Left colon (tissue), 2 donors: ENCODE results near the gene PDGFRB. TPM values are rescaled to one million over a fixed set of nuclear protein-coding genes. Genes with fewer than 3 reads are reported as not detected.
A peak's percentile ranks its signal among the peaks of the same experiment; 100 is the strongest.

Source experiments
- ATAC-seq: fragments of 200-7000 bp; cut with Tn5 transposase; one replicate; pipeline ENCODE4 v1.9.1; 2020; ENCODE audit warnings: mild to moderate bottlenecking, moderate library complexity
- DNase-seq, 2 donors: peaks; one replicate each; pipeline ENCODE4 v3.0.0-alpha.2; 2020
- intact Hi-C, 2 donors: fragments of 100-400 bp; cut with DNase I in 1 of 2; cut with micrococcal nuclease in 1 of 2; formaldehyde crosslinking; loops; one replicate each; pipeline versions ENCODE4 v1.11.2 to v1.14.0; 2022; cut with DNase I, micrococcal nuclease
- total RNA-seq, 2 donors: library from RNA; stranded (reverse); fragmentation: NEBNext Ultra II Directional; extraction: Animal tissue kit (Norgen Biotek cat#: 25700); gene quantifications; one replicate each; pipeline ENCODE4 v1.2.1, GENCODE V29; 2021
- donor health status: DM: no; HTN: no; CAD: no.
- donor health status: DM: yes; HTN: yes; CAD: no.

The PDGFRB gene
- total RNA-seq, 2 donors from 2014 or later = 14.2 to 26.0 TPM

DNA sequence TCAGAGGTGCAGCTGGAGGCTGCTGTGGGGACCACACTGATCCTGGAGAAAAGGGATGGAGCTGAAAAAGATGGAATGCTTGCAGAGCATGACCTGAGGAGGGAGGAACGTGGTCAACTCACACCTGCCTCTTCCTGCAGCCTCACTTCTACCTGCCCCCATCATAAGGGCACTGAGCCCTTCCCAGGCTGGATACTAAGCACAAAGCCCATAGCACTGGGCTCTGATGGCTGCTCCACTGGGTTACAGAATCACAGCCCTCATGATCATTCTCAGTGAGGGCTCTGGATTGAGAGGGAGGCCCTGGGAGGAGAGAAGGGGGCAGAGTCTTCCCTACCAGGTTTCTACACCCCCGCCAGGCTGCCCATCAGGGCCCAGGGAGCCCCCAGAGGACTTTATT lies 28.4 kb upstream of the PDGFRB start:
- ATAC-seq (no peak), DNase-seq (no peak)

DNA sequence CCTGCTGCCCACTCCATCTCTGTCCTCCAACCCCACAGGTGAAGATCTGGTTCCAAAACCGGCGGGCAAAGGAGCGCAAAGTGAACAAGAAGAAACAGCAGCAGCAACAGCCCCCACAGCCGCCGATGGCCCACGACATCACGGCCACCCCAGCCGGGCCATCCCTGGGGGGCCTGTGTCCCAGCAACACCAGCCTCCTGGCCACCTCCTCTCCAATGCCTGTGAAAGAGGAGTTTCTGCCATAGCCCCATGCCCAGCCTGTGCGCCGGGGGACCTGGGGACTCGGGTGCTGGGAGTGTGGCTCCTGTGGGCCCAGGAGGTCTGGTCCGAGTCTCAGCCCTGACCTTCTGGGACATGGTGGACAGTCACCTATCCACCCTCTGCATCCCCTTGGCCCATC lies 27.8 kb upstream of the PDGFRB start:
- no peak for DNase-seq
- ATAC-seq = no peak
- intact Hi-C loops = no loop called here

More for the DNA sequence above, 28.4 kb upstream of the PDGFRB start:
- intact Hi-C loops = no loop called here

DNA sequence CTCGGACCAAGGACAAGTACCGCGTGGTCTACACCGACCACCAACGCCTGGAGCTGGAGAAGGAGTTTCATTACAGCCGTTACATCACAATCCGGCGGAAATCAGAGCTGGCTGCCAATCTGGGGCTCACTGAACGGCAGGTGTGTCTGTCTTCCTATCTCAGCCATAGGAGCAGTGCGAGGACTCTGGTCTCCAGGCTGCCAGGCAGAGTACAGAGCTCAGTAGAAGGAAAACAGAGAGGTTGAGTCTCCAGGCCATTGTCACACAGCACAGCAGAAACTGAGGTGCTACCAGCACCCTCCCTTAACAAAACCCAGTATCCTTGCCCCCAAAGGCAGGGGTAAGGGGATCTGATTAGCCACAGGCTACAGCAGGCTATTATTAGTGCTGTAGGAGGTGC lies 27.1 kb upstream of the PDGFRB start:
- no peak for DNase-seq
- ATAC-seq = no peak
- intact Hi-C loops = no loop called here

DNA sequence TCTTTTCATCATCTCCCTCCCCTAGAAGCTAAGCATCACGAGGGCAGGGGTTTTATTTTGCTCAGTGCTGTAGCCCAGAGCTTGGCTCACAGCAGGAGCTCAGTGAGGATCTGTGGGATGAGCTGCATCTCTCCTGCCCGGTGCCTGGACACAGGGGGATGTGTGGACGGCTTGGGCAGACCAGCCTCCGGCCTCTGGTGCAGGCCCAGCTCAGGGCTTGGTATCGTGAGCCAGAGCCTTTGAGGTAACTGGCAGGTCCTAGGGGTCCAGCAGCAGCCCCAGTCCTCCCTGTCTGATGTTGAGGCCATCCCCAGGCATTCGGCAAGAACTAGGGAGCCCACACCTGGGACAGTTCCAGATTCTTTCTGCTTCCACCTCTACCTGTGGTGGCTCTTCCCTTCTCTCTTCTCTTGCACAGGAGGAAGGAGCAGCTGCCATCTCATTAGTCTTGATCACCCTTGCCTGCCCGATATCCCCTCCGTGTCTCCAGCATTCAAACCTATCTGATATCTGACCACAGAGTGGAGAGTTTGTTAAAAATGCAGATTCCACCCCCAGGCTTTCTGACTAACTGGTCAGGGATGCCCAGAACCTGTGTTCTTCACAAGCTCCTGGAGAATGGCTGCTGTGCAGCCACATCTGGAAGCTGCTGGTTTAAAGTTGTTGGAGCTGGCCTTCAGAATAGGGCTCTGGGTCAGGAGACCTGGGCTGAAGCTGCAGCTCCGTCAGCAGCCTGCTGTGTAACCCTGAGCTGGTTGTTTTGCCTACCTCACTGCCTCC lies 26.3 kb upstream of the PDGFRB start:
- DNase-seq = peak in 1 of 2 donors; percentile 17
- intact Hi-C loops = no loop called here

DNA sequence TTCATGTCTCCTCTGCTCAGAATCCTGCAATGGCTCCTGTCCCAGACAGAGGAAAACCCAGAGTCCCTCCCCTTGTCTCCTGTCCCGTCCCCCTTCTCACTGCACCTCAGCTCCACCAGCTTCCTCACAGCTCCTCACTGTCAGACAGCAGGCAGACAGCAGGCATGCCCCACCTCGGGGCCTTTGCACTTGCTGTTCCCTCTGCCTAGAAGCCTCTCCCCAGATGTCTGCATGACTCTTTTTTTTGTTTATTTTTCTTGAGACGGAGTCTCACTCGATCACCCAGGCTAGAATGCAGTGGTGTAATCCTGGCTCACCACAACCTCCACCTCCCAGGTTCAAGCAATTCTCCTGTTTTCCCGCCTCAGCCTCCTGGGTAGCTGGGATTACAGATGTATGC lies 25.4 kb upstream of the PDGFRB start:
- ATAC-seq (peak; percentile 47), DNase-seq (peak; percentile 74 to 82)
- intact Hi-C loops = no loop called here

More for the DNA sequence above, 26.3 kb upstream of the PDGFRB start:
- no peak for ATAC-seq

DNA sequence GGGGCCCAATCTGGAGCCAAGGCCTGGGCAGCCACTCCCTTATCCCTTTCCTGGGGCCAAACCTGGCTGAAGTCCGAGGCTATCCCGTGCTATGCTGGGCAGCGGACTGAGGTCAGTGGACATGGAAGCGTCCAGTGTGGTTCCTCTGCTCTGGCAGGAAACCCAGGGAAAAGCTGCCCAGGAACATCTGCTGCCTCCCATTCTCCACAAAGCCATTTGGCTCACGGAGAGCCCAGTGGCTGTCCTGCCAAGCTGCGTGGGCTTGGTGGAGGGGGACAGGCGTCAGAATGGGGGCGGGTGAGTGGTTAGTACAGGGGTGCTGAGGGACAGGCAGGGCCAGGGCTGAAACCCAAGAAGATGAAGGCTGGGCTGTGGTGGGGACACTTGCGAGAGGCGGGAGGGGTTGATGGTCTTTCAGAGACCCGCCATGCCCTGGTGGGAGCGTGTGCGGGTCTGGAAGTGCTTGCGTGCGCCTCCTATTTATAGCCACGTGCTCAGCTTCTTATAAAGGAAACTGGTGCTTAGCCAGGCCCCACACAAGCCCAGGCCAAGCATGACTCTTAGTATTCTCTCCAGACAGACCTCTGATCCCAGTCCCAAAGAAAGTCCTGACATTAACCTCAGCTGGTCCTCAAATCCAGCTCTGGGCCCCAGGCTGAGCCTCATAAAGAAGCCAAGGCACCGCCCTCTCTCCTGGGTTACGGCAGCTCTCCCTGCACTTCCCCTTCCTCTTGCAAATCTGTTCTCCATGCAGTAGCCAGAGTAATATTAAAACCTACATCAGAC lies 24.8 kb upstream of the PDGFRB start:
- ATAC-seq = peak; percentile 49
- intact Hi-C loops = no loop called here
- peak; percentile 70 to 82 for DNase-seq

DNA sequence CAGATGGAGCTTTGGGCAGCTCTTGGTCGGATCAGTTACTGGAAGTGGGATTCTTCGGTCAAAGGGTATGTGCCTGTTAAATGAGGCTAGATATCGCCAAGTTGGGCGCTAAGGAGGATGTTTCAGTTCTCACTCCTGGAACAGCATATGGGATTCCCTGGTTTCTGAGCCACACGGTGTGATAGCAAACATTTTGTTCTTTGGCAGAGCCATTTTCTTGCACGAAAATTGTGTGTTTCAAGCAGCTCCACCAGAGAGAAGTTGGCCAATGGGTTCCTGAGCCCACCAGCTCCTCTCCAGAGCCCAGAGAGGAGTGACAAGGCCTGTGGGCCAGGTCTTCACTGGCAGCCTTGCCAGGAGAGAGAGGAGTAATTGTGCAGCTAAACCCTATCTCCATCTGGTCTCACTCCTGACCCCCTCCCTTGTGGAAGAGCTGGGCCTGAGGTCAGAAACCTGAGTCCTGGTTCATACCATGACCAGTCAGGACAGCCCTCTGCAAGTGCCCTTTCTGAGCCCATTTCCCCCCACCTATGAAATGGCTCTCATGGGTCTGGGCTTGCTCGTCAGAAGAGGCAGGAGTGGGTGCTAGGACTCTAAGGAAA lies 23.5 kb upstream of the PDGFRB start:
- ATAC-seq = no peak
- intact Hi-C loops = no loop called here
- DNase-seq = no peak

DNA sequence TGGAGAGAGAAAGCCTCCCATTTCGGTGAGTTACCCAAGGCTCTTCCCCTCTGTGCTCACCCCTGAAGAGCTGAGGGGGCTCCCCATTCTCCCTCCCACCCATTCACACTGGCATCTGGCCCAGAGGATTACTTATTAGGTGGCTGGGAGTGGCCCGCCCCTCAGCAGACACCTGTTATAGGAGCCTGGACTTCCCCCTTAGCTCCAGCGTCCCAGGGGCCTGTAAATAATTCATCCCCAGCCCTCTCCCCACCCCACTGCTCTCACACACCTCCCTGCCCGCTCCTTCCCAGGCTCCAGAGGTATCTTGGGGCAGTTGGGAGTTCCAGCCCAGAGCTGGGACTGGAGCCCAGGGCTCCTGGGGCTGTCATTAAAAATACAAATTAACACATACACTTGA lies 22.6 kb upstream of the PDGFRB start:
- ATAC-seq = peak; percentile 65
- intact Hi-C loops = no loop called here
- DNase-seq = peak; percentile 71 to 86

DNA sequence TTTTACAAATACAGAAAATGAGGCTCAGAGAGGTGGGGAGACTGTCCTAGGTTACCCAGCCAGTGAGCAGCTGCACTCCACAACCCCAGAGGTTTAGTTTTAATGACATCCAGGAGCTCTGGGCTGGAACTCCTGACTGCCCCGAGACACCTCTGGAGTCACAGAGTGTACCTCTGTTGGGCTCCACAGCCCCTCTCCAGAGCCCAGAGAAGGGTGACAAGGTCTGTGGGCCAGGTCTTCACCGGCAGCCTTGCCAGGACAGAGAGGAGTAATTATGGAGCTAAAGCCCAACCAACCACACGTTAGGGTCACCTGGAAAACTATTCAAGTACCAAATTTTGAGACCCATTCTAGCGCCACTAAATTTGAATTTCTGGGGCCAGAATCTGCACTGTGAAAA lies 22.1 kb upstream of the PDGFRB start:
- intact Hi-C loops = no loop called here
- no peak for ATAC-seq
- DNase-seq = no peak

DNA sequence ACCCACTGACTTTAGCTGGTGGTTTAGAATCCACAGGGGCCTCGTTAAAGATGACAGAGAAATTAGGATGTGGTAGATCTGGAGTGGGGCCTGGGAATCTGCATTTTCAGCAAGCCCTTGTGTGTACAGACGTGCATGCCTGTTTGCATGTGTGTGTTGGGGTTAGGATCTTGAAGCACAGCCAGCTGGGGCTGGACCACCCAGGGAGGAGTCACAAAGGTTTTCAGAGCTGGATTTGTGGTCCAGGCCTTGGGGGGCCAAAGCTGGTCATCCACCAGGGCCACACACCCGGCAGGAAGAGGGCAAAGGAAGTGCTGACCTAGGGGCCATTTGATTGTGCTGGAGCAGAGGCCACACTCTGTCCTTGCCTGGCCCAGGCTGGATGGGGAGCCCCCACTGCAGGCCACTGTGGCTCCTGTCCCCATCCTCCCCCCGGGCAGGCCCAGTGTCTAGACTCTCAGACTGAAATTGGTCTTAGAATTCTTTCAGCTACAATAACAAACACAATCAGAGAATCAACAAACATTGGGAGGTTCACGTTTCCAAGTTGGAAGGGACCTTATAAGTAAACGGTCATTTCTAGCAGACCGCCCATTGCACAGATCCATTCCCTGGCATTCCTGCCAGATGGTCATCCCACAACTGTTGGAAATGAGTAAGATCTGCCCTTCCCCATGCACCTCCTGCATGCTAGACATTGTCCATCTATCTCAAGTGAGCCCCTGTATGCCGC lies 21.3 kb upstream of the PDGFRB start:
- intact Hi-C loops = no loop called here
- ATAC-seq = no peak
- no peak for DNase-seq

DNA sequence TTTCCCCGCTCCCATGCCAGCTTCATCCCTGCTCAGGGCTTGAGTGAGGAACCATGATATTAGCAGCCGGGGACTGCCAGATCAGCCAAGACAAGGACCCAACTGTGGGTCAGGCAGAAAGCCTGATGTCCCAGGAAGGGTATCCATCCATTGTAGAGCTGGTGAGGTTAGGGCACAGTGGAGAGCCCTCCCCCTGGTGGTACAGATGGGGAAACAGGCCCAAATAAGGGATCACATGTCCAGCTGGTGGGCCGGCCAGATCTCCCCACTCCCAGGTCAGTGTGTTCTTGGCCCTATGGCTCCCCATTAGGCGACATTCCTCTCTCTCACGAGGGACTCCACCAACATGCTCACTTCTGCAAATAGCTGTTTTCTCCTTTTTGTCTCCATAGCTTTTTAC lies 19.9 kb upstream of the PDGFRB start:
- DNase-seq (no peak), ATAC-seq (no peak)
- intact Hi-C loops = no loop called here

DNA sequence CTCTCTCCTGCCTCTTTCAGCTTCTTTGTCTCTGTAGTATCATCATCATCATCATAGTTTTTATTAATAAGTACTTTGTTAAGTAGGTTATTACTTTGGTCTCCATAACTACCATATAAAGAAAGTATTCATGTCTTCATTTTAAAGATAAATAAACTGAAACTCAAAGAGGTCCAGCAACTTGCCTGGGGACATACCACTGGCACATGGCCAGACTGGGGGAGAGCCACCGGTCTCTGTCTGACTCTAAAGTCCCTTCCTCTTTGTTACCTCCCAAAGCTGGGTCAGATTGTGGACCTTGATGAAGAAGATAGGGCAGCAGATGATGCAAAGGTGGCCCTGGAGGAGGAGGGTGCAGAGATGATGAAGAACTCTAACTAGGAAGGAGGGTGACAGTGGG lies 19.4 kb upstream of the PDGFRB start:
- intact Hi-C loops = no loop called here
- DNase-seq = no peak
- no peak for ATAC-seq

DNA sequence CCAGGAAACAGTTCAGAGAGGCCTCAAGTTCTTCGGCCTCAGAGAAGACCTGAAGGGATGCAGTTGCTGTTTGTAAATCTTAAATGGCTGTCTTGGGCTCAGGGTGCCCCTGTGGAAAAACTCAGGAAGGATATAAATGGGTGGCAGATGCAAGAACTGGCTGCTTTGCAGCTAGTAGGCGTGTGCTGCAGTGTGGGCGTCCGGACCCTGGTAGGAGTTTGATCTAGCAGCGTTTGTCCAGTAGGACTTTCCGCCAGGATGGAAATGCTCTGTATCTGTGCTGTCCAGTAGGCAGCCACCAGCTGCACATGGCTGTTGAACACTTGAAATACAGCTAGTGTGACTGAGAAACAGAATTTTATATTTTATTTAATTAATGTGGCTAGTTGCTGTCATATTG lies 18.6 kb upstream of the PDGFRB start:
- intact Hi-C loops = no loop called here
- no peak for DNase-seq
- ATAC-seq = no peak

DNA sequence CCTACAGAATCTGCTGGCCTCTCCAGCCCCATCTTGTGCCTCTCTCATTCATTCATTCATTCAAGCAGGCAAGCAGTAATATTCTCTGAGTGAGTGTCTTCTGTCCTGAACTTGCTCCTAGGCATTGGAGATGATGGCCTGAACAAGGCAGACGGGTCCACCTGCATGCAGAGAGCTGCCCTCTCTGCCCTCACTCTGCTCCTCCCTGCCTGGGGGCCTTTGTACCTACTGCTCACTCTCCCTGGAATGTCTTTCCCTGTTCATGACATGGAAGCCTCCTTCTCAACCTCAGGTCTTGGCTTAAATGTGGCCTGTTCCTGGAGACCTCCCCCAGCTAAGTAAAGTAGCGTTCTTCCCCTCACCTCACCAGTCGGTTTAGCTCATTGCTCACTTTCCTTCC lies 17.5 kb upstream of the PDGFRB start:
- peak; percentile 44 for ATAC-seq
- intact Hi-C loops = no loop called here

DNA sequence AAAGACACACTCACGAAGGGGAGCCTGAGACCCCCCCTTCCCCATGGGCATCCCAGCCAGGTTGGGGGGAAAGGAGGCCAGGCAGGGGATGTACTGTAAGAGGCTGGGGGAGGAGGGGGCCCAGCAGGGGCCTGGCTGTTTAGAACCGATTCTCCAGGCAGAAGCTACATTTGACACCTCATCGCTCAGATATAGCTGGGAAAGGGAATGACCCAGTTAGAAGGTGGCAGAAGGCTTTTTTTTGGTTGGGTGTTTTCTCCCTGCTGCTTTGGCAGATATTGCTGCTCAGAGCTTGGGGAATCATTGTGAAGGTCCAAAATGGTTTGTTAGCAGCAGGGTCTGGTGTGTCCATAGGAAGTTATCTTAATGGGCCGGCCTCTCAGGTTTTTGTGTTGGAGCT lies 16.9 kb upstream of the PDGFRB start:
- intact Hi-C loops = no loop called here
- DNase-seq = no peak
- no peak for ATAC-seq

More for the DNA sequence above, 17.5 kb upstream of the PDGFRB start:
- no peak for DNase-seq

DNA sequence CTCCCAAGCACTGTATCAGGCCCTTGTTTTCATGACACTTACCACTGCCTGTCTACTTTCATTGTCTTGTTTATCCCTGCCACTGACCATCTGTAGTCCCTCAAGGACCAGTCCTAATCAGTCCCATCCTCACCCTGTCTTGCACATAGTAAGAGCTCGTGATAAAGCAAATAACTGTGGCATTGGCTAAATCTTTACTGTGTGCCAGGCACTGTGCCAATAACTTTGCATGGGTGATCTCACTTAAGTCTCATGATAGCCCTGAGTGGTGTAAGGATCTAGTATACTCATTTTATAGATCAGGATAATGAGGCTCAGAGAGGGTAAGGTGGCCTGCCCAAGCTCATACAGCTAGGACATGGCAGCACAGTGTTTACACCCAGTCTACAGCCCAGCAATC lies 16.5 kb upstream of the PDGFRB start:
- DNase-seq (peak in 1 of 2 donors; percentile 48), ATAC-seq (peak; percentile 47)
- intact Hi-C loops = no loop called here

DNA sequence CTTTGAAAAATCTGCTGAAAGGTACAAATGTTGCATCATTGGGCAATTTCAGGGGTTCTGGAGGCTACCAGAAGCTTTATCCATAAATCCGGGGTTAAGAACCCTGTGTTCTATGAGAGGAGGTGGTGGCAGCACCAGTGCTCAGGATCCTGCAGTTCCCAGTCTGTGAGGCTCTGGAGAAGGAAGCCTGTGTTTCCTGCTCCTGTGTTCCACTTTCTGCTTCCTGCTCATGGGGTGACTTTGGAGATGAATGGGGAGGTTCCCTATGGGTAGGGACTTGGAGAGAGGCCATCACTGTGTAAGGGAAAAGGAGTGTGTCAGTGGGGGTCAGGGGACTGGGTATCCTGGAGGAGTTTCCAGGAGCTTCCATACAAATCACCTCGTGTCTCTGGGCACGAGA lies 13.2 kb upstream of the PDGFRB start:
- ATAC-seq (peak; percentile 35), DNase-seq (no peak)
- intact Hi-C loops = no loop called here

DNA sequence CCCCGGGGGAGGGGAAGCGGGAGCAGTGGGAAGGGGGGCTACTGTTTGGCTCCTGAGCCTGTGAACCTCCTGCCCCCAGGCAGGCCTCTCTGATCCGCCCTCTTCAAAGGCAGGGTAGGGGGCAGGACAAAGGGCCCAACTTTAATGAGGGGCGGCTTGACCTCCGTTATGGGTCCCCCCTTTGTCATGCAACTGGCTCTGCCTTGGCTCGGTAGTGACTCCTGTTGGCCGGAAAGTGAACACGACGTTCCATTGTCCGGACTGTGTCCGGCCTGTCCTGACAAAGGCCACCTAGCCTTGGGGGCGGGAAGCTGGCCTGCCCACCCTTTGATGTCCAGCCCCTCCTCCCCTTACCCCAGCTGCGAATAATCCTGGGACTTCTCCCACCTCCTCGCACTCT lies 12.3 kb upstream of the PDGFRB start:
- intact Hi-C loops = no loop called here
- ATAC-seq (peak; percentile 27), DNase-seq (peak in 1 of 2 donors; percentile 60)

DNA sequence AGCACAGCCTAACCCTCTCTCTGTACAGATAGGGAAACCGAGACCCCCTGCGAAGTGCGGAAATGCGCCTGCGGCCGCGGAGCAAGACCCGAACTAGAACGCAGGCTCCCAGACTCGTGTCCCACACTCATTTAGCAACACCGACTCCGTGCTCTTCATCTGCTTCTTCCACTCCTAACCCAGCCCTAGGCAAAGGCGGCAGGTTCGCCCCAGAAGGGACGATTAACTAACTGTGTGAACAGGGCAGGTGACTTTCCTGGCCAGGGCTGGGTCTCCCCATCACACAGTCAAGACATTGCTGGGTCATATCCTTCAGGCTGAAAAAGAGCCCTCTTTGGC lies 11.8 kb upstream of the PDGFRB start:
- ATAC-seq (no peak), DNase-seq (no peak)
- intact Hi-C loops = no loop called here
